SJCRH30 (cell line): ENCODE measurements around the gene CARD11. TPM values are rescaled to one million over a fixed set of nuclear protein-coding genes. Genes with fewer than 3 reads are reported as not detected.
A peak's percentile ranks its signal among the peaks of the same experiment; 100 is the strongest.
"Not testable (repeated sequence)": the region's sequence is repeated elsewhere in the genome, so short reads cannot be mapped to it uniquely, and the experiment has no call there.

Experiments used
- DNase-seq, 2 experiments: peaks; one replicate each; pipeline ENCODE4 v3.0.0-alpha.2; 2015 to 2020
- H3K27ac ChIP-seq: fragments of 250-450 bp; sonication (Bioruptor Pico); 2 replicates; pipeline ENCODE4 v1.5.1; 2020; ENCODE audit warnings: mild to moderate bottlenecking, moderate library complexity
- H3K27me3 ChIP-seq: fragments of 250-450 bp; sonication (Bioruptor Pico); 2 replicates; pipeline ENCODE4 v1.5.1; 2020; ENCODE audit warnings: mild to moderate bottlenecking, moderate library complexity
- H3K36me3 ChIP-seq: fragments of 250-450 bp; sonication (Bioruptor Pico); 2 replicates; pipeline ENCODE4 v1.5.1; 2020; ENCODE audit warnings: mild to moderate bottlenecking, moderate library complexity
- H3K4me1 ChIP-seq: fragments of 250-450 bp; sonication (Bioruptor Pico); 2 replicates; pipeline ENCODE4 v1.5.1; 2020; ENCODE audit warnings: mild to moderate bottlenecking, moderate library complexity
- H3K4me3 ChIP-seq: fragments of 250-450 bp; sonication (Bioruptor Pico); 2 replicates; pipeline ENCODE4 v1.5.1; 2020; ENCODE audit warnings: mild to moderate bottlenecking, moderate library complexity
- H3K9me3 ChIP-seq: fragments of 250-450 bp; sonication (Bioruptor Pico); replicated peaks from 2 replicates; pipeline ENCODE4 v1.5.1; 2020; ENCODE audit warnings: mild to moderate bottlenecking, moderate library complexity
- total RNA-seq: library from RNA; depleted of rRNA; stranded (reverse); fragments of >200 nt; shearing (Covaris generic); gene quantifications from 2 replicates; pipeline ENCODE4 v1.2.3, GENCODE V29; 2014

CARD11 gene
- total RNA-seq, 1 experiment from 2014 or later, result not detected

- no peak for DNase-seq
- H3K4me3 ChIP-seq, result no peak overlapping the region
- H3K4me1 ChIP-seq, result no peaks in the 10 kb centered on the region
- no peak overlapping the region for H3K27ac ChIP-seq
- peaks cover 5% of the 10 kb centered on the region for H3K9me3 ChIP-seq
- no peaks in the 10 kb centered on the region for H3K36me3 ChIP-seq
- no peaks in the 10 kb centered on the region for H3K27me3 ChIP-seq
These were observed 80.8 kb downstream of the CARD11 start for GRCh38 chr7:2962865-2963264.

DNA sequence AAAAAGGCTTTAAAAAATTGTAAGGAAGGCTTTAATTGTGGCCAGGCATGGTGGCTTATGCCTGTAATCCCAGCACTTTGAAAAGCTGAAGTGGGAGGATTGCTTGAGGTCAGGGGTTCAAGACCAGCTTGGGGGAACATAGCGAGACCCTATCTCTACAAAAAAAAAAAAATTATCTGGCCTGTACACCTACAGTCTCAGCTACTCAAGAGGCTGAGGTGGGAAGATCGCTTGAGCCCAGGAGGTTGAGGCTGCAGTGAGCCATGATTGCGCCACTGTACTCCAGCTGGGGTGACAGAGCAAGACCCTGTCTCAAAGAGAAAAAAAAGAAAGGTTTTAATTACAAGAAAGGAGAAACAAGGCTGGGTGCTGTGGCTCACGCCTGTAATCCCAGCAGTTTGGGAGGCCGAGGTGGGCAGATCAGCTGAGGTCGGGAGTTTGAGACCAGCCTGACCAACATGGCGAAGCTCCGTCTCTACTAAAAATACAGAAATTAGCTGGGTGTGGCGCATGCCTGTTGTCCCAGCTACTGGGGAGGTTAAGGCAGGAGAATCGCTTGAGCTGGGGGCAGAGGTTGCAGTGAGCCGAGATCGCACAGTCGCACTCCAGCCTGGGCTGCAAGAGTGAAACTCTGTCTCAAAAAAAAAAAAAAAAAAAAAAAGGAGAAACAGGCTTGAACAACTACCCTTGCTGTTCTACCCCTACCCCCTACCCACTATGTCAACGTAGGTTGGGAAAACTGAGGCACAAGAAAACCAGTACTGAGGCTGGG, 83.7 kb downstream of the CARD11 start:
- no peaks in the 10 kb centered on the region for H3K36me3 ChIP-seq
- H3K27me3 ChIP-seq, result no peaks in the 10 kb centered on the region
- H3K4me3 ChIP-seq, result no peak overlapping the region

GRCh38 chr7:2959103-2959680, 84.5 kb downstream of the CARD11 start:
- no peak overlapping the region for H3K27ac ChIP-seq
- no peaks in the 10 kb centered on the region for H3K9me3 ChIP-seq
- DNase-seq, result peak in 1 of 2 experiments; percentile 41
- no peak overlapping the region for H3K4me3 ChIP-seq
- no peaks in the 10 kb centered on the region for H3K27me3 ChIP-seq
- no peaks in the 10 kb centered on the region for H3K36me3 ChIP-seq
- no peaks in the 10 kb centered on the region; the same call in 1 of the 2 replicates for H3K4me1 ChIP-seq

More for the DNA sequence above, 83.7 kb downstream of the CARD11 start:
- DNase-seq, result no peak
- H3K4me1 ChIP-seq, result no peaks in the 10 kb centered on the region; the same call in 1 of the 2 replicates
- H3K27ac ChIP-seq, result no peak overlapping the region
- no peaks in the 10 kb centered on the region for H3K9me3 ChIP-seq

DNA sequence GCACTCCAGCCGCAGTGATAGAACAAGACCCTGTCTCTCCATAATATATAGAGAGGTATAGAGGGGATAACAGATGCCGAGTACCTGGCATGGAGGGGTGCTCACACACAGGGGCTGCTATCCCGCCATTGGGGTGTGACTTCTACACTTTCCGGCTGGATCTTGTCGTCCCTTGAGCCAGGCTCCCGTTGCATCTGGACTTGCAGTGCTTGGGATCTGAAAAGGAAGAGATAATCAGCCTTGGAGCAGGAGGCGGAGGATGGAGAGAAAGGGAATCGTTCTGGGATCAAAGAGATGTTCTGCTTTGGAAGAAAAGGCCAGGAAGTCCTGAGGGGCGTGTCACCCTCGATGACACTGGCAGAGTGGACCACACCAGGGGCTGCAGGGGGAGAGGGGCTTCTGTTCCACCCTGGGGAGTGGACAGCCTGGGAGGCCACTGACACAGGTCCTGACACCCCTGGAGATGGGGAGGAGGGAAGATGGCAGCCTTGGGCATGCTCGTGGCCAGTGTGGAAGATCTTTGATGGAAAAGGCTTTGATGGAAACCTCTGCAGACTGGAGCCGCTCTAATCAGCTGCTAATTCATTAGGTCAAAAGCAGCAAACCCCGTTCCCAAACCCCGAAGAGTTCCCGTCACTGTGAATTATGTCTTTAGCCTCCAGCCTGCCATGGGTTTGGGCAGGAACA, 85.1 kb downstream of the CARD11 start:
- H3K27me3 ChIP-seq, result no peaks in the 10 kb centered on the region
- no peak for DNase-seq
- H3K36me3 ChIP-seq, result no peaks in the 10 kb centered on the region
- H3K9me3 ChIP-seq, result no peaks in the 10 kb centered on the region
- no peak overlapping the region for H3K27ac ChIP-seq
- no peaks in the 10 kb centered on the region; the same call in 1 of the 2 replicates for H3K4me1 ChIP-seq
- no peak overlapping the region for H3K4me3 ChIP-seq

GRCh38 chr7:2957369-2957727, 86.3 kb downstream of the CARD11 start:
- not testable (repeated sequence) for DNase-seq, H3K36me3 ChIP-seq, H3K4me3 ChIP-seq, H3K27me3 ChIP-seq, H3K4me1 ChIP-seq, H3K9me3 ChIP-seq, H3K27ac ChIP-seq

- no peaks in the 10 kb centered on the region for H3K36me3 ChIP-seq
- DNase-seq, result peak in 1 of 2 experiments; percentile 13
- H3K4me1 ChIP-seq, result no peaks in the 10 kb centered on the region; the same call in 1 of the 2 replicates
- no peaks in the 10 kb centered on the region for H3K27me3 ChIP-seq
- no peak overlapping the region for H3K4me3 ChIP-seq
- no peak overlapping the region for H3K27ac ChIP-seq
- H3K9me3 ChIP-seq, result no peaks in the 10 kb centered on the region
These were observed 86.9 kb downstream of the CARD11 start for GRCh38 chr7:2956526-2957368.

GRCh38 chr7:2956076-2956475, 87.6 kb downstream of the CARD11 start:
- H3K36me3 ChIP-seq, result no peaks in the 10 kb centered on the region
- no peaks in the 10 kb centered on the region for H3K9me3 ChIP-seq
- H3K27ac ChIP-seq, result no peak overlapping the region
- H3K4me3 ChIP-seq, result no peak overlapping the region
- no peaks in the 10 kb centered on the region for H3K27me3 ChIP-seq
- no peak for DNase-seq
- no peaks in the 10 kb centered on the region; the same call in 1 of the 2 replicates for H3K4me1 ChIP-seq

DNA sequence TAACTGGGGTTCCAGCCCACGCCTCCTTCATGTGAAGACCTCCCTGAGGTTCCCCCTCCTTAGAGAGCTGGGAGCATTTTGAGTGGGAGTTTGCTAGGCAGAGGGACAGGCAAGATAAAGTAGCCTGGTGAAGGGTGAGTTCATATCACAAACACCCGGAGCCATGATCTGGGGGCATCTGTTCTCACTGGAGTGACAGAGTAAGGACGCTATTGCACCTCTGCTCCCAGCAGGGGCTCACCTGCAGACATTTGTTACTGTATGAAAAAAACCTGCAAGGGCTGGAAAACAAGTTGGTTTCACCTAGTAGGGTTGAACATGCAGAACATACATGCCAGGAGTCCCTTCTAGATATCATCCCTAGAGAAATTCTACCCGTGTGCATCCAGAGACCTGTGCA, 88.4 kb downstream of the CARD11 start:
- DNase-seq, result no peak
- Histone ChIP-seq H3K27ac (no peak overlapping the region), H3K27me3 (no peaks in the 10 kb centered on the region)

GRCh38 chr7:2954433-2954853, 89.2 kb downstream of the CARD11 start:
- no peak for DNase-seq
- Histone ChIP-seq H3K4me1 (no peaks in the 10 kb centered on the region; the same call in 1 of the 2 replicates), H3K27me3 (no peaks in the 10 kb centered on the region), H3K27ac (no peak overlapping the region), H3K4me3 (no peak overlapping the region), H3K36me3 (no peaks in the 10 kb centered on the region), H3K9me3 (0 out of 2 replicates have a peak, but pooled peaks cover under 1% of the 10 kb centered on the region)

More for the DNA sequence above, 88.4 kb downstream of the CARD11 start:
- H3K4me3 ChIP-seq, result no peak overlapping the region
- no peaks in the 10 kb centered on the region for H3K9me3 ChIP-seq
- no peaks in the 10 kb centered on the region for H3K36me3 ChIP-seq
- no peaks in the 10 kb centered on the region; the same call in 1 of the 2 replicates for H3K4me1 ChIP-seq

GRCh38 chr7:2953588-2954407, 89.9 kb downstream of the CARD11 start:
- H3K9me3 ChIP-seq, result 0 out of 2 replicates have a peak, but pooled peaks cover 4% of the 10 kb centered on the region
- no peak overlapping the region for H3K4me3 ChIP-seq
- H3K4me1 ChIP-seq, result no peaks in the 10 kb centered on the region; the same call in 1 of the 2 replicates
- H3K27ac ChIP-seq, result no peak overlapping the region
- no peaks in the 10 kb centered on the region for H3K36me3 ChIP-seq
- no peaks in the 10 kb centered on the region for H3K27me3 ChIP-seq
- DNase-seq, result no peak

DNA sequence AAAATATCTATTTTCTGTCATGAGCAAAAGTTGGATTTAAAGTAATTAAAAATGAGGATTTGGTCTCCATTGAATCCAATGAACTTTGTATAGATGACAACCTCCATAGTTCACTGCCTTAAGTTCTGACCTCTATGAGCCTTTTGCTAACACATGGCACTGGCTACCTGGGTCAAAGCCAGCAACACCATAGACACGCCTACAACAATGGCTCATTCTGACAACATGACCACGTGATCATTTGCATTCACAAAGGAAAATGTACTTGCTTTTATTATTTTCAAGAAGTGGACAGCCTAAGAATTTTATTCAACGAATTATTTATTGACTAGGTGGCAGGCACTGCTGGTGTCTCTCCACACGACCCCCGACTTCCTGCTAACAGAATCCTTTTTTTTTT, 90.6 kb downstream of the CARD11 start:
- DNase-seq, result no peak
- Histone ChIP-seq H3K4me1 (no peaks in the 10 kb centered on the region; the same call in 1 of the 2 replicates), H3K4me3 (no peak overlapping the region), H3K36me3 (no peaks in the 10 kb centered on the region), H3K27ac (no peak overlapping the region), H3K9me3 (0 out of 2 replicates have a peak, but pooled peaks cover 4% of the 10 kb centered on the region), H3K27me3 (no peaks in the 10 kb centered on the region)

GRCh38 chr7:2952316-2952715, 91.4 kb downstream of the CARD11 start:
- Histone ChIP-seq H3K4me3 (no peak overlapping the region), H3K4me1 (no peaks in the 10 kb centered on the region; the same call in 1 of the 2 replicates), H3K9me3 (0 out of 2 replicates have a peak, but pooled peaks cover 4% of the 10 kb centered on the region), H3K27ac (no peak overlapping the region), H3K27me3 (no peaks in the 10 kb centered on the region), H3K36me3 (no peaks in the 10 kb centered on the region)
- no peak for DNase-seq

DNA sequence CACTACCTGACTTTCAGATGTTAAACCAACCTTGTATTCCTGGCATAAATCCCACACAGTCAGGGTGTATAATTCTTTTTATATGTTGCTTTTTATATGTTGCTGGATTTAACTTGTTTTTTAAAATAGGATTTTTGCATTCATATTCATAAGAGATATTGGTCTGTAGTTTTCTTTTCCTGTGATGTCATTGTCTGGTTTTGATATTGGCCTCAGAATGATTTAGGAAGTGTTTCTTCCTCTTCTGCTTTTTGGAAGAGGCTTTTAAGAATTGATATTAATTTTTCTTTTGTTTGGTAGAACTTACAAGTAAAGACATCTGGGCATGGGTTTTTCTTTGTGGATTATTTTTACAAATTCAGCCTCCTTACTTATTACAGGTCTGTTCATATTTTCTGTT, 93.1 kb downstream of the CARD11 start:
- Histone ChIP-seq H3K27me3 (0 out of 2 replicates have a peak, but pooled peaks cover 3% of the 10 kb centered on the region), H3K4me3 (no peak overlapping the region), H3K4me1 (no peaks in the 10 kb centered on the region), H3K27ac (no peak overlapping the region), H3K36me3 (no peaks in the 10 kb centered on the region), H3K9me3 (0 out of 2 replicates have a peak, but pooled peaks cover 4% of the 10 kb centered on the region)
- DNase-seq, result no peak
